GM06990 (cell line): Measurements from ENCODE around the gene CEP162.
"Not testable (repeated sequence)": the region's sequence is repeated elsewhere in the genome, so short reads cannot be mapped to it uniquely, and the experiment has no call there.

ENCODE experiments used
- DNase-seq: peaks from one replicate; pipeline ENCODE4 v3.0.0-alpha.2; 2011; ENCODE audit not compliant: insufficient read length; ENCODE audit errors: extremely low read depth
- H3K27me3 ChIP-seq: replicated peaks from 2 replicates; pipeline ENCODE4 v1.6.0; 2011; ENCODE audit warnings: low read length; ENCODE audit not compliant: control insufficient read depth, insufficient read depth
- H3K36me3 ChIP-seq: 2 replicates; pipeline ENCODE4 v1.5.1; 2011; ENCODE audit warnings: low read length; ENCODE audit not compliant: control insufficient read depth, insufficient read depth
- H3K4me3 ChIP-seq: replicated peaks from 2 replicates; pipeline ENCODE4 v1.5.1; 2011; ENCODE audit warnings: low read depth, mild to moderate bottlenecking, control low read depth, low read length
- CTCF ChIP-seq: IDR thresholded peaks from 2 replicates; pipeline ENCODE4 v1.5.1; 2011; ENCODE audit warnings: low read length, control low read depth, mild to moderate bottlenecking, inconsistent platforms; ENCODE audit not compliant: insufficient read depth, poor library complexity, severe bottlenecking

Gene CEP162

GRCh38 chr6:84119277-84119676 is 108.2 kb downstream of the CEP162 start:
- H3K36me3 ChIP-seq = no peaks in the 10 kb centered on the region
- TF ChIP-seq CTCF = no peak
- DNase-seq = no peak
- H3K27me3 ChIP-seq = no peaks in the 10 kb centered on the region
- H3K4me3 ChIP-seq = no peak overlapping the region

DNA sequence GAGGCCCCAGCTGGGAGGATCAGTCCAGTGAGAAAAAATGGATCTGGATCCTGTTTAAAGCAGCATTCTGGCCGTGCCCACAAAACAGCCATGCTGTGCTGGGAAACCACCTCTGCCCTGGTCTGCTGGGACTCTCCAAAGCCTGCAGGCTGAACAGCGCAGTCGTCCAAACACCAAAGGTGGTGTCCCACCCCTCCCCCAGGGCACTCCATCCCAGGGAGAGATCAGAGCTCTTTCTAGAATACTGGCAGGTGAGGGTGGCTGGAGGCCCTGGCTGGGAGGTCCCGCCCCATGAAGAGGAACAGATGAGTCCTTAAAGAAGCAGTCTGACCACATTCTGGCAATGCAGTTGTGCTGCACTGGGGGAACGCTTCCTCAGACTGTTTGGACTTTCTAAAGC is 109.3 kb downstream of the CEP162 start:
- Histone ChIP-seq H3K4me3 (no peak overlapping the region), H3K27me3 (no peaks in the 10 kb centered on the region), H3K36me3 (no peaks in the 10 kb centered on the region)
- no peak for TF ChIP-seq CTCF
- DNase-seq = no peak

GRCh38 chr6:84114933-84115594 is 112.4 kb downstream of the CEP162 start:
- H3K4me3 ChIP-seq, H3K36me3 ChIP-seq, DNase-seq, H3K27me3 ChIP-seq: not testable (repeated sequence)

DNA sequence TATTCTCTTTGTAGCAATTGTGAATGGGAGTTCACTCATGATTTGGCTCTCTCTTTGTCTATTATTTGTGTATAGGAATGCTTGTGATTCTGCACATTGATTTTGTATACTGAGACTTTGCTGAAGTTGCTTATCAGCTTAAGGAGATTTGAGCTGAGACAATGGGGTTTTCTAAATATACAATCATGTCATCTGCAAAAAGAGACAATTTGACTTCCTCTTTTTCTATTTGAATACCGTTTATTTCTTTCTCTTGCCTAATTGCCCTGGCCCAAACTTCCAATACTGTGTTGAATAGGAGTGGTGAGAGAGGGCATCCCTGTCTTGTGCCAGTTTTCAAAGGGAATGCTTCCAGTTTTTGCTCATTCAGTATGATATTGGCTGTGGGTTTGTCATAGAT is 116.1 kb downstream of the CEP162 start:
- not testable (repeated sequence) for DNase-seq, H3K4me3 ChIP-seq, H3K36me3 ChIP-seq, H3K27me3 ChIP-seq

- no peaks in the 10 kb centered on the region for H3K27me3 ChIP-seq
- no peak overlapping the region for H3K4me3 ChIP-seq
- no peak for DNase-seq
- TF ChIP-seq CTCF = no peak
- H3K36me3 ChIP-seq = no peaks in the 10 kb centered on the region
Observed at GRCh38 chr6:84107495-84107894, 119.9 kb downstream of the CEP162 start.

DNA sequence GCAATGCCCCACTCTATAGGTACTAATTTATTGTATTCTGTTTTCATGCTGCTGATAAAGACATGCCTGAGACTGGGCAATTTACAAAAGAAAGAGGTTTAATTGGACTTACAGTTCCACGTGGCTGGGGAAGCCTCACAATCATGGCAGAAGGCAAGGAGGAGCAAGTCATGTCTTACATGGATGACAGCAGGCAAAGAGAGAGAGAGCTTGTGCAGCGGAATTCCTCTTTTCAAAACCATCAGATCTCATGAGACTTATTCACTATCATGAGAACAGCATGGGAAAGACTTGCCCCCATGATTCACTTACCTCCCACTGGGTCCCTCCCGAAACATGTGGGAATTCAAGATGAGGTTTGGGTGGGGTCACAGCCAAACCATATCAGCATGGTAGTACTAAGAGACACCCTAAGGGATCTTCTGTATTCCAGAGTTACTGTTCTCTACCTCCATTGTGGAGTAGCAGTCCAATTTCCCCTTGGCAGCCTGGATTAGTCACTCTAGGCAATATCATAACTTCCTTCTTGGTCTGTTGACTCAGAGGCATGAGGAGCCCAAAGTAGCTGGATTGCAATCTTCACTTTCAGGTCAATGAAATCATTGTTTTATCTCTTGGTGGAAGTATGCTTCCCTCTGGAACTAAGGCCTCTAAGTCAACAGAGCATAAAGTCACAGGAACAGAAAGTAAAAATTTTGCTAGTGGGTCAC is 122.1 kb downstream of the CEP162 start:
- H3K4me3 ChIP-seq, H3K27me3 ChIP-seq, DNase-seq, H3K36me3 ChIP-seq: not testable (repeated sequence)

DNA sequence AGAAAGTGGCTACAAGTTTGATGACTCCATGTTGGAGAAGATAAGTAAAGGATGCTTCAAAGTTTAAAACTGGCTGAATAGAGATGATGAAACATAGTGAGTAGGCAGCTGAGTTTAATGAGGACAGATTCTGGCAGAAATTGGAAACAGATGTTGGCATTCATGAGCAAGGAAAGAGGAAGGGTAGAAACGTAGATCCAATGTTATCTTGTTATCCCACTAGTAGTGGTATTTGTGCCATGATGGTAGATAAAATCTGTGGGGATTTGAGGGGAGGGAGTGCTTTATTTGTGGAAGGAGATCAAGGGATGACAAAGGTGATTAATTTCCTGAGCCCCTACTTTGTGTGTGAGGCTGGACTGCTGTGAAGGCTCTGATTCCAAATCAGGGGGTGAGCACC is 124.4 kb downstream of the CEP162 start:
- no peak for DNase-seq

More for the DNA sequence above, 124.4 kb downstream of the CEP162 start:
- H3K36me3 ChIP-seq = no peaks in the 10 kb centered on the region
- TF ChIP-seq CTCF = no peak
- no peak overlapping the region for H3K4me3 ChIP-seq
- no peaks in the 10 kb centered on the region for H3K27me3 ChIP-seq
